Psoas muscle (tissue), 8 donors: Measurements from ENCODE around the gene CHST8. TPM values are rescaled to one million over a fixed set of nuclear protein-coding genes. Genes with fewer than 3 reads are reported as not detected.

ENCODE experiments used
- ATAC-seq, 4 donors: fragments of 200-7000 bp; cut with Tn5 transposase; one replicate each; pipeline ENCODE4 v1.9.1; 2020; ENCODE audit warnings: moderate library complexity in 3 of 4, mild to moderate bottlenecking in 2 of 4
- DNase-seq, 2 donors: peaks; one replicate each; pipeline ENCODE4 v3.0.0-alpha.2; 2020
- H3K27ac ChIP-seq: fragments of 200-600 bp; one replicate; pipeline ENCODE4 v1.8.0; 2022
- H3K27me3 ChIP-seq, 3 donors: fragments of 200-600 bp in 1 of 3; one replicate each; pipeline versions ENCODE4 v1.6.1 to v1.8.0; 2013 to 2022; ENCODE audit warnings: low read length in 2 of 3, mild to moderate bottlenecking in 2 of 3, moderate library complexity in 1 of 3; ENCODE audit not compliant: insufficient read depth in 3 of 3
- H3K36me3 ChIP-seq, 2 donors: fragments of 200-600 bp in 1 of 2; one replicate each; pipeline versions ENCODE4 v1.6.1 to v1.8.0; 2013 to 2022; ENCODE audit warnings: low read depth in 1 of 2, mild to moderate bottlenecking in 1 of 2, moderate library complexity in 1 of 2; ENCODE audit not compliant: insufficient read depth in 1 of 2
- H3K4me1 ChIP-seq: fragments of 200-600 bp; one replicate; pipeline ENCODE4 v1.8.0; 2022
- H3K4me3 ChIP-seq: fragments of 200-600 bp; one replicate; pipeline ENCODE4 v1.8.0; 2022; ENCODE audit warnings: mild to moderate bottlenecking
- H3K9me3 ChIP-seq: fragments of 200-600 bp; one replicate; pipeline ENCODE4 v1.8.0; 2022
- CTCF ChIP-seq: fragments of 200-600 bp; IDR thresholded peaks from one replicate; pipeline ENCODE4 v1.8.0; 2022; ENCODE audit warnings: antibody characterized with exemption
- WGBS, 3 donors: extraction: QIAGEN DNeasy Blood & Tissue Kit; methylation state at CpG; one replicate each; pipeline versions ENCODE4 v1.1.6 to v1.1.7; 2013; 5-methylcytosine and 5-hydroxymethylcytosine counted together
- intact Hi-C, 2 donors: fragments of 100-400 bp; cut with DNase I; formaldehyde crosslinking; loops; one replicate each; pipeline versions ENCODE4 v1.11.0 to v1.14.2; 2022
- polyA plus RNA-seq, 3 donors: library from polyadenylated mRNA; stranded (reverse); fragments of 200-250 nt; gene quantifications; one replicate each; pipeline ENCODE4 v1.2.3, GENCODE V29; 2013
- total RNA-seq, 4 donors: library from RNA; stranded (reverse); fragmentation: NEBNext Ultra II Directional in 2 of 4; extraction: Animal tissue kit (Norgen Biotek cat#: 25700) in 2 of 4; gene quantifications; one replicate each; pipeline versions ENCODE4 v1.2.1 to v1.2.4, GENCODE V29; 2021 to 2023
- donor health status: healthy with polysubstance abuse.
- donor health status: DM: no; HTN: no; CAD: no; lungs with moderate emphysema.
- donor health status: Bipolar disorder and iron deficiency.
- donor health status: healthy.
- donor health status: DM: yes; HTN: yes; CAD: no.
- donor health status: DM: no; HTN: no; CAD: no.
- donor health status: DM: no; HTN: no; CAD: no.
- donor health status: DM: yes; HTN: yes; CAD: no.

CHST8 gene
- total and polyA plus RNA-seq, 7 donors = 0.05 to 0.60 (median 0.23) TPM; not detected in 1

DNA sequence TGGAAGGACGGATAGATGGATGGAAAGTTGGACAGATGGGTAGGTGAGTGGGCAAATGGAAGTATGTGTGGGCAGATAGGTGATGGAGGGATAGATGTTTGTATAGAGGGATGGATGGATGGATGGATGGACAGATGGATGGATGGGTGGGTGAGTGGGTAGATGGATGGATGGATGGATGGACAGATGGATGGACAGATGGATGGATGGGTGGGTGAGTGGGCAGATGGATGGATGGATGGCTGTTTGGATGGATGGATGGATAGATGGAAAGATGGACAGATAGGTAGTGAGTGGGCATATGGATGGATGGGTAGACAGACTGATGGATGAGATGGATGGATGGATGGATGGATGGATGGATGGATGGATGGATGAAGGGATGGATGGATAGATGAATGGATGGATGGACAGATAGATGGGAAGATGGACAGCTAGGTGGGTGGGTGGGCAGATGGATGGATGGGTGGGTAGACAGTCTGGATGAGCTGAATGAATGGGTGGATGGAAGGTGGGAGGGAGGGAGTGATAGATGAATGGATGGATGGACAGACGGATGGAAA is 100.1 kb downstream of the CHST8 start:
- ATAC-seq = no peak
- intact Hi-C loops = no loop called here
- WGBS, 3 donors = 68 to 85% (median 72%) methylated on average over 2 of the region's 2 CpGs
- no peak for DNase-seq
- Histone ChIP-seq H3K9me3 (no peaks in the 10 kb centered on the region), H3K27me3 (peaks cover 0 to 27% (median 4%) of the 10 kb centered on the region in 3 donors), H3K4me1 (no peaks in the 10 kb centered on the region), H3K36me3 (no peaks in the 10 kb centered on the region), H3K27ac (no peak overlapping the region), H3K4me3 (no peak overlapping the region)
- no peak for TF ChIP-seq CTCF

GRCh38 chr19:33722456-33723239 is 100.9 kb downstream of the CHST8 start:
- H3K9me3 ChIP-seq = no peaks in the 10 kb centered on the region
- H3K27me3 ChIP-seq = peaks cover 0 to 36% (median 4%) of the 10 kb centered on the region in 3 donors
- DNase-seq (no peak), ATAC-seq (no peak)
- 21 to 28% (median 25%) methylated on average over 11 of the region's 11 CpGs for WGBS, 3 donors
- TF ChIP-seq CTCF = no peak
- intact Hi-C loops = no loop called here
- H3K4me1 ChIP-seq = no peaks in the 10 kb centered on the region
- H3K27ac ChIP-seq = no peak overlapping the region
- H3K4me3 ChIP-seq = no peak overlapping the region
- H3K36me3 ChIP-seq = no peaks in the 10 kb centered on the region

DNA sequence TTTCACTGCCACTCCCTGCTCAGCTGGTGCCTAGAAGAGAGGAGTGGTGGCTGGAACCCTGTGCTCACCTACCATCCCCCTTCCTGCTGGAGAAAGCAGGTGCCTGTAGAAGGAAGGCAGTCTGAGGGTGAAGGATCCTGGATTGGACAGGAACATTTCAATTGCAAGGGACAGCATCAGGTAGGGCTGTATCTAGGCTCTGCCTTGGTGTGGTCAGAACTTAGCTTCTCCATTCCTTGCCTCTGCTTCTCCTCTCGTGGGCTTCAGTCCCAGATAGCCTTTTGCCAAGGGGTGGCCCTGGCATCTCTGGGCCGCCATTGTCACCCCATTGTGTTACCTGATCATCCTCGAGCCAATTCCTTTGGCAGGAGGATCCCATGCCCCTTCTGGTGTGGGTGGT is 101.8 kb downstream of the CHST8 start:
- WGBS, 3 donors = 61 to 71% (median 66%) methylated on average over 3 of the region's 3 CpGs
- ATAC-seq (no peak), DNase-seq (no peak)
- no peaks in the 10 kb centered on the region for H3K36me3 ChIP-seq
- no peaks in the 10 kb centered on the region for H3K4me1 ChIP-seq
- no peak overlapping the region for H3K27ac ChIP-seq
- no peaks in the 10 kb centered on the region for H3K9me3 ChIP-seq
- H3K4me3 ChIP-seq = no peak overlapping the region
- intact Hi-C loops = no loop called here
- TF ChIP-seq CTCF = no peak
- peaks cover 0 to 42% (median 6%) of the 10 kb centered on the region in 3 donors for H3K27me3 ChIP-seq

- 41 to 43% (median 42%) methylated on average over 14 to 15 of the region's 15 CpGs for WGBS, 3 donors
- Histone ChIP-seq H3K27ac (no peak overlapping the region), H3K4me1 (no peaks in the 10 kb centered on the region), H3K36me3 (no peaks in the 10 kb centered on the region), H3K4me3 (no peak overlapping the region), H3K9me3 (no peaks in the 10 kb centered on the region), H3K27me3 (peaks cover 0 to 48% (median 7%) of the 10 kb centered on the region in 3 donors)
- ATAC-seq = no peak
- no peak for DNase-seq
- TF ChIP-seq CTCF = no peak
- intact Hi-C loops = no loop called here
These were observed 102.4 kb downstream of the CHST8 start for GRCh38 chr19:33724021-33724720.
